ENCODE measurements around the gene SCAMP2. TPM values are rescaled to one million over a fixed set of nuclear protein-coding genes. Genes with fewer than 3 reads are reported as not detected.

Gene SCAMP2
- total and polyA plus RNA-seq, 10 of the 15 experiments (the other 5 are each of a cell fraction or from before 2014, with no cell fraction given): 10.9 to 158 (median 99.6) TPM

GRCh38 chr15:74842581-74843444, 30.4 kb downstream of the SCAMP2 start, which contains the start of gene ULK3 (continued):
- TF ChIP-seq IRF3 (IDR thresholded peaks at IDR 0.05) (0 out of 2 replicates have a peak, but pooled peaks have one; percentile 39), CREM (IDR thresholded peaks at IDR 0.05; ENCODE audit: low read depth) (peak; percentile 55), E2F4 (IDR thresholded peaks at IDR 0.05; ENCODE audit: low read depth, low read length) (no peak), SMAD1 (IDR thresholded peaks at IDR 0.05; ENCODE audit: low read depth, partially characterized antibody) (no peak), ZNF217 (IDR thresholded peaks at IDR 0.05) (peak; percentile 45; the same call in 1 of the 2 replicates), NFXL1 (IDR thresholded peaks at IDR 0.05; ENCODE audit: borderline replicate concordance) (no peak), HDAC2 (IDR thresholded peaks at IDR 0.05) (no peak), BCL11A (IDR thresholded peaks at IDR 0.05; ENCODE audit: low read depth, low read length) (no peak), ETV6 (conservative IDR thresholded peaks at IDR 0.05 in 1 of 2, IDR thresholded peaks at IDR 0.05 in 1 of 2; ENCODE audit: borderline replicate concordance in 1 of 2, low read depth in 1 of 2) (no peak), ATF7 (IDR thresholded peaks at IDR 0.05; ENCODE audit: low read depth) (no peak), ZBTB40 (IDR thresholded peaks at IDR 0.05; ENCODE audit: borderline replicate concordance) (no peak), ZSCAN29 (IDR thresholded peaks at IDR 0.05) (peak; percentile 45; the same call in 1 of the 2 replicates), BHLHE40 (IDR thresholded peaks at IDR 0.05; ENCODE audit: borderline replicate concordance in 1 of 2, low read depth in 2 of 2, low read length in 1 of 2) (peak; percentile 90 to 96), BCLAF1 (IDR thresholded peaks at IDR 0.05) (peak; percentile 58; the same call in 1 of the 2 replicates), YY1 (IDR thresholded peaks at IDR 0.05; ENCODE audit: low read depth, low read length) (peak; percentile 57), MAX (IDR thresholded peaks at IDR 0.05; ENCODE audit: low read depth, low read length) (peak; percentile 97), SUZ12 (IDR thresholded peaks at IDR 0.05; ENCODE audit: unreplicated experiment) (no peak), ZZZ3 (IDR thresholded peaks at IDR 0.05; ENCODE audit: control insufficient read depth, insufficient read length, low read depth) (no peak), ZNF274 (IDR thresholded peaks at IDR 0.05; ENCODE audit: insufficient read depth, insufficient read length) (no peak), NFYB (IDR thresholded peaks at IDR 0.05; ENCODE audit: insufficient read depth, low read depth, low read length) (no peak)
